Right lobe of liver (tissue), 6 donors: ENCODE measurements around the gene RFPL1. TPM values are rescaled to one million over a fixed set of nuclear protein-coding genes. Genes with fewer than 3 reads are reported as not detected.

Experiments used
- ATAC-seq, 4 donors: fragments of 200-7000 bp; cut with Tn5 transposase; one replicate each; pipeline ENCODE4 v1.9.1; 2020; ENCODE audit warnings: mild to moderate bottlenecking in 4 of 4, moderate library complexity in 4 of 4
- DNase-seq, 3 donors: peaks; one replicate each; pipeline ENCODE4 v3.0.0-alpha.2; 2020
- H3K27ac ChIP-seq, 3 donors: fragments of 200-600 bp; one replicate each; pipeline ENCODE4 v1.8.0; 2022
- H3K27me3 ChIP-seq, 2 donors: fragments of 200-600 bp; one replicate each; pipeline ENCODE4 v1.8.0; 2022
- H3K36me3 ChIP-seq, 4 donors: fragments of 200-600 bp; sonication (generic) in 1 of 4; one replicate each; pipeline versions ENCODE4 v1.5.1 to v1.8.0; 2017 to 2022; ENCODE audit warnings: control low read depth in 1 of 4
- H3K4me1 ChIP-seq, 4 donors: fragments of 200-600 bp; sonication (generic) in 1 of 4; one replicate each; pipeline versions ENCODE4 v1.5.1 to v1.8.0; 2017 to 2022; ENCODE audit warnings: control low read depth in 1 of 4
- H3K4me3 ChIP-seq, 3 donors: fragments of 200-600 bp; one replicate each; pipeline ENCODE4 v1.8.0; 2022
- H3K9me3 ChIP-seq, 4 donors: fragments of 200-600 bp; sonication (generic) in 1 of 4; one replicate each; pipeline versions ENCODE4 v1.5.1 to v1.8.0; 2017 to 2022; ENCODE audit warnings: control low read depth in 1 of 4
- CTCF ChIP-seq, 4 donors: fragments of 200-600 bp in 3 of 4; fragments of 450-650 bp in 1 of 4; IDR thresholded peaks; one replicate each; pipeline versions ENCODE4 v1.5.1 to v1.8.0; 2016 to 2022; ENCODE audit warnings: antibody characterized with exemption in 4 of 4, mild to moderate bottlenecking in 2 of 4
- POLR2A ChIP-seq: fragments of 450-650 bp; IDR thresholded peaks from one replicate; pipeline ENCODE4 v1.6.1; 2017; ENCODE audit warnings: antibody characterized with exemption, mild to moderate bottlenecking
- WGBS: methylation state at CpG from one replicate; pipeline ENCODE4 v1.1.6; 2018; ENCODE audit warnings: low coverage, low lambda C conversion rate; ENCODE audit not compliant: insufficient coverage; ENCODE audit errors: missing lambda C conversion rate; 5-methylcytosine and 5-hydroxymethylcytosine counted together
- intact Hi-C, 2 donors: fragments of 100-400 bp; cut with DNase I; formaldehyde crosslinking; loops; one replicate each; pipeline versions ENCODE4 v1.11.2 to v1.14.1; 2022
- total RNA-seq, 6 experiments: library from RNA; depleted of rRNA in 2 of 6; stranded (reverse); fragments of >200 nt in 2 of 6; fragmentation: NEBNext Ultra II Directional in 3 of 6; extraction: Animal tissue kit (Norgen Biotek cat#: 25700) in 3 of 6; gene quantifications; one replicate each; pipeline versions ENCODE4 v1.1.0 to v1.2.4, GENCODE V29; 2016 to 2023
- donor health status: DM: no; HTN: yes; CAD: no.
- donor health status: DM: no; HTN: no; CAD: no.
- donor health status: DM: no; HTN: no; CAD: no.
- donor health status: DM: no; HTN: yes; CAD: no.
- donor health status: DM: no; HTN: yes; CAD: no.

The RFPL1 gene
- total RNA-seq, 6 experiments from 2014 or later: 0.35 to 0.37 TPM; not detected in 4

- H3K27ac ChIP-seq: no peak overlapping the region
- H3K27me3 ChIP-seq: no peaks in the 10 kb centered on the region
- TF ChIP-seq POLR2A (no peak), CTCF (IDR thresholded peaks at IDR 0.05) (no peak)
- no peaks in the 10 kb centered on the region for H3K9me3 ChIP-seq
- H3K36me3 ChIP-seq: no peaks in the 10 kb centered on the region
- intact Hi-C loops: no loop called here
- ATAC-seq (no peak), DNase-seq (no peak)
- WGBS: 80% methylated on average over 4 of the region's 5 CpGs
- no peak overlapping the region for H3K4me3 ChIP-seq
- no peaks in the 10 kb centered on the region for H3K4me1 ChIP-seq
These were observed 22.9 kb downstream of the RFPL1 start for GRCh38 chr22:29461263-29461662.

GRCh38 chr22:29463629-29464028 is 25.2 kb downstream of the RFPL1 start:
- no peak for TF ChIP-seq CTCF (IDR thresholded peaks at IDR 0.05)
- TF ChIP-seq POLR2A: no peak
- 95% methylated on average over 3 of the region's 7 CpGs for WGBS
- Histone ChIP-seq H3K4me3 (no peak overlapping the region), H3K27me3 (no peaks in the 10 kb centered on the region), H3K9me3 (no peaks in the 10 kb centered on the region), H3K36me3 (no peaks in the 10 kb centered on the region), H3K27ac (no peak overlapping the region), H3K4me1 (no peaks in the 10 kb centered on the region)
- intact Hi-C loops: no loop called here
- DNase-seq (no peak), ATAC-seq (no peak)

GRCh38 chr22:29464581-29464980 is 26.2 kb downstream of the RFPL1 start:
- TF ChIP-seq CTCF (IDR thresholded peaks at IDR 0.05): no peak
- Histone ChIP-seq H3K4me3 (no peak overlapping the region), H3K27ac (no peak overlapping the region), H3K9me3 (no peaks in the 10 kb centered on the region), H3K36me3 (no peaks in the 10 kb centered on the region), H3K27me3 (no peaks in the 10 kb centered on the region), H3K4me1 (no peaks in the 10 kb centered on the region)
- ATAC-seq: no peak
- WGBS: no CpG with 5 or more reads among the region's 7 CpGs
- DNase-seq: no peak
- intact Hi-C loops: no loop called here

- Histone ChIP-seq H3K4me3 (no peak overlapping the region), H3K27ac (no peak overlapping the region), H3K9me3 (no peaks in the 10 kb centered on the region), H3K27me3 (no peaks in the 10 kb centered on the region), H3K4me1 (peaks cover 0 to 5% (median 0%) of the 10 kb centered on the region in 4 donors), H3K36me3 (no peaks in the 10 kb centered on the region)
- intact Hi-C loops: no loop called here
- DNase-seq (no peak), ATAC-seq (no peak)
- TF ChIP-seq POLR2A: no peak
- no peak for TF ChIP-seq CTCF (IDR thresholded peaks at IDR 0.05)
- 39% methylated on average over 7 of the region's 9 CpGs for WGBS
These were observed 31.4 kb downstream of the RFPL1 start for GRCh38 chr22:29469755-29470154.
